Uterus (tissue), 4 donors: ENCODE results near the gene RFX2. TPM values are rescaled to one million over a fixed set of nuclear protein-coding genes. Genes with fewer than 3 reads are reported as not detected.

ENCODE experiments used
- DNase-seq, 2 donors: peaks; one replicate each; pipeline ENCODE4 v3.0.0-alpha.2; 2019 to 2020
- H3K27ac ChIP-seq, 2 donors: fragments of 200-600 bp; sonication (generic); 1 replicate in 1 of 2; 2 replicates in 1 of 2; pipeline ENCODE4 v1.5.1; 2016 to 2018
- H3K27me3 ChIP-seq, 2 donors: fragments of 200-600 bp; sonication (generic); one replicate each; pipeline ENCODE4 v1.5.1; 2018 to 2019; ENCODE audit warnings: control low read depth in 1 of 2
- H3K36me3 ChIP-seq, 2 donors: fragments of 200-600 bp; sonication (generic); one replicate each; pipeline ENCODE4 v1.5.1; 2019; ENCODE audit warnings: control low read depth in 1 of 2
- H3K4me1 ChIP-seq, 2 donors: fragments of 200-600 bp; sonication (generic); one replicate each; pipeline ENCODE4 v1.5.1; 2018 to 2019; ENCODE audit warnings: control low read depth in 1 of 2
- H3K4me3 ChIP-seq, 2 donors: fragments of 200-600 bp; sonication (generic); 1 replicate in 1 of 2; 2 replicates in 1 of 2; pipeline ENCODE4 v1.5.1; 2018 to 2019; ENCODE audit warnings: mild to moderate bottlenecking in 1 of 2
- H3K9me3 ChIP-seq, 2 donors: fragments of 200-600 bp; sonication (generic); one replicate each; pipeline ENCODE4 v1.5.1; 2019; ENCODE audit warnings: control low read depth in 1 of 2
- POLR2A ChIP-seq, 2 donors: fragments of 450-650 bp; IDR thresholded peaks; one replicate each; pipeline ENCODE4 v1.6.1; 2016; ENCODE audit warnings: antibody characterized with exemption in 2 of 2, mild to moderate bottlenecking in 1 of 2, moderate library complexity in 1 of 2
- intact Hi-C: fragments of 100-400 bp; cut with DNase I; formaldehyde crosslinking; loops from one replicate; pipeline ENCODE4 v1.15.1; 2023; ENCODE audit warnings: low total_unique reads
- total RNA-seq, 4 donors: library from RNA; depleted of rRNA in 3 of 4; stranded (reverse); fragments of >200 nt in 3 of 4; gene quantifications; one replicate each; pipeline versions ENCODE4 v1.1.0 to v1.2.4, GENCODE V29; 2014 to 2023
- TF ChIP-seq, protein P1 (sequence below), 4 experiments: fragments of 200-600 bp in 2 of 4; fragments of 450-650 bp in 2 of 4; sonication (generic) in 2 of 4; IDR thresholded peaks; one replicate each; pipeline ENCODE4 v1.5.1; 2016 to 2019; ENCODE audit warnings: antibody characterized with exemption in 4 of 4, mild to moderate bottlenecking in 2 of 4, moderate library complexity in 1 of 4
- donor health status: DM: yes; HTN: yes; CAD: no.

The RFX2 gene
- total RNA-seq, 4 donors from 2014 or later, result 10.5 to 77.9 (median 22.8) TPM

DNA sequence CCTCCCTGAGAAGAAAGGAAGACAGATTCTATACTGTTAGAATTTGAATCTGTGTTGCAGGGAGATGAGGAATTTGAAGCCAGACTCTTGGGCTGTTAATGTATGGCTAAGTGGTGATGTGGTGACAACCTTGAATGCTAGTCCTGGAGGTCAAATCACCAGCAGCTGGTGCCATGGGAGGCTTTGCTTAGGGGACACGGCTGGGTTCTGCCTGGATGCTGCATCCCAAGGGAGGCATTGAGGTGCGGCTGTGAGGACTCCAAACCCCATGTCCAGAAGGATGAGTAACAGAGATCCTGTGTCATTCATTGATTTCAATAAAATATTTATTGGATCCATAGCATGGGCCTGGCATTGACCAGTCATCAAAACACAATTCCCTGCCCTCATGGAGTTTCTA is 42.3 kb downstream of the RFX2 start:
- Histone ChIP-seq H3K27ac (peak overlapping the region; percentile 87 to 95), H3K4me1 (peaks cover 16 to 32% of the 10 kb centered on the region in 2 donors), H3K27me3 (no peaks in the 10 kb centered on the region), H3K4me3 (no peak overlapping the region), H3K36me3 (no peaks in the 10 kb centered on the region), H3K9me3 (no peaks in the 10 kb centered on the region)
- TF ChIP-seq, protein P1, sequence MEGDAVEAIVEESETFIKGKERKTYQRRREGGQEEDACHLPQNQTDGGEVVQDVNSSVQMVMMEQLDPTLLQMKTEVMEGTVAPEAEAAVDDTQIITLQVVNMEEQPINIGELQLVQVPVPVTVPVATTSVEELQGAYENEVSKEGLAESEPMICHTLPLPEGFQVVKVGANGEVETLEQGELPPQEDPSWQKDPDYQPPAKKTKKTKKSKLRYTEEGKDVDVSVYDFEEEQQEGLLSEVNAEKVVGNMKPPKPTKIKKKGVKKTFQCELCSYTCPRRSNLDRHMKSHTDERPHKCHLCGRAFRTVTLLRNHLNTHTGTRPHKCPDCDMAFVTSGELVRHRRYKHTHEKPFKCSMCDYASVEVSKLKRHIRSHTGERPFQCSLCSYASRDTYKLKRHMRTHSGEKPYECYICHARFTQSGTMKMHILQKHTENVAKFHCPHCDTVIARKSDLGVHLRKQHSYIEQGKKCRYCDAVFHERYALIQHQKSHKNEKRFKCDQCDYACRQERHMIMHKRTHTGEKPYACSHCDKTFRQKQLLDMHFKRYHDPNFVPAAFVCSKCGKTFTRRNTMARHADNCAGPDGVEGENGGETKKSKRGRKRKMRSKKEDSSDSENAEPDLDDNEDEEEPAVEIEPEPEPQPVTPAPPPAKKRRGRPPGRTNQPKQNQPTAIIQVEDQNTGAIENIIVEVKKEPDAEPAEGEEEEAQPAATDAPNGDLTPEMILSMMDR (IDR thresholded peaks at IDR 0.05), result no peak
- TF ChIP-seq POLR2A (IDR thresholded peaks at IDR 0.05), result no peak
- intact Hi-C loops, result no loop called here
- no peak for DNase-seq

DNA sequence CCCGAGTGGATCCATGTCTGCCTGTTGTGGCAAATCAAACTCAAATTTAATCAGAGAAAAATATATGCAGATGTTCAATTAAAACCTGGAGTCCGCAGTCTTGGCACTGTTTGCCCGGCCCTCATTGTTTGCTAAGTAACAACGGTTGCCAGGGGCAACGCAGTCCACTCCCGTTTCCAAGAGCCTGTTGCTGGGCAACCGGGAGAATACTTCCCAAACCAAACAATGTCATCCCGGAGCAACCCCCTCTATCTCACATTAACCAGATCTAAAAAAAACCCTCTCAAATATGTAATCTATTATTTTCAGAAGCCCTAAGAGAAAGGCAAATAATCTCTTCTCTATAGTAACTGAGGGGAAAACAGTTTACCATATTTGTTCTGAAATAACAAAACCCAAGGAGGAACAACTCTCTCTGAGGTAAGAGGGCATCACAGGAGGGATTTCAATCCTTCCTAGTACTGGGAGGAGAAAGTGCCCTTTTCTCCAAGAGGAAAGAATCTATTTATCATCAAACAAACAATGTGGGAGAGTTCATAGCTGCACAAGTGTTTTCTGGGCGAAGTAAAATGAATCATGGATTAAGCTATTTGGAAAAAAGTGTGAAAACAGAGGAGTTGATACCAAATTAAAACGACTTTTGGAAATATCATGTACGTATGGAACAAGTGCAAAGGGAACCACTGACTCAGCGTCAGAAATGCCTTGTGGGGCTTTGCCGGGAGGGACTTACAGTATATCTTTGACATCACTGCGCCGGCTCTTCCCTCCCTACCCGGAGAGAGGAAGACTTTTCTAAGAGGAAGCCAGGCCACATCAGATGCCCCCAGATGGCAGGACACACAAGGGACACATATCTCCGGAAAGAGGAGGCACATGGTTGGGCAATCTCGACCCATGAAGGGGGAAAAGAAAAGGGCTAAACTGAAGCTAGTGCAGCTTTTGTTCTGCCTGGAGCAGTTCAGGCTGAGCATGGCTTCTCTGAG is 43.3 kb downstream of the RFX2 start:
- intact Hi-C loops, result no loop called here
- Histone ChIP-seq H3K9me3 (no peaks in the 10 kb centered on the region), H3K4me1 (peaks cover 21 to 32% of the 10 kb centered on the region in 2 donors), H3K27me3 (no peaks in the 10 kb centered on the region), H3K27ac (peak overlapping the region; percentile 87 to 95), H3K36me3 (no peaks in the 10 kb centered on the region), H3K4me3 (no peak overlapping the region)
- TF ChIP-seq POLR2A (IDR thresholded peaks at IDR 0.05), result peak; percentile 25 to 32
- TF ChIP-seq, protein P1 (IDR thresholded peaks at IDR 0.05), result no peak
- DNase-seq, result peak; percentile 94 to 96

DNA sequence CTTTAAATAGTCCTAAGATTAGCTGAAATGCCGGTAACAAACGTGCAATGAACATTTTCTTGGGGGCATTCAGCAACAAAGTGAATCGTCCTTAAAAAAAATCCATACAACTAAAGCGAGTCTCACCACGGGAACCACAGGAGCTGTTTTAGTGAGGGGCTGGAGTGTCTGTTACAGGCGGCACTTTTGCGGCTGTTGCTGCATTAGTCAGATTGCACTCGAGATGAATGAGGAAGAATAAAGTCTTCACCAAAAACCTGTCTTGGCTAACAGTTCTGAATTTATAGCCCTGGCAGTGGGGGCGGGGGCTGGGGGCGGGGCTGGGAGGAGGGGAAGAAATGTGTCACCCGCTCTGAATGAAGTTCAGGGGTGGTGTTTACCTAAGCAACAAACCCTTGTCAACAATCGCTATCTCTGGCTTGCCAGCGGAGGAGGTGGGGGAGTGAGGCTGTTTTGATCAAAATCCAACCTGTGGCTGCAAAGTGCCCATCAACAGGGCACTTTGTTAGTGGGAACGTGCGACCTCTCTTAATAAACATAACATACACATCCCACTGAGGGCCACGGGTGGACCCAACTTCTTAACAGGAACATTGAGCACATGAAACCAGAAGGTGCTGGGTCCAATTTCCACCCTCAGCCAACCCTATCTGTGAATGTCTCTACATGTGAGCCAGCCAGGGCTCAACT is 44.5 kb downstream of the RFX2 start:
- H3K4me1 ChIP-seq, result peaks cover 30 to 38% of the 10 kb centered on the region in 2 donors
- H3K36me3 ChIP-seq, result no peaks in the 10 kb centered on the region
- DNase-seq, result peak; percentile 65 to 83
- peak overlapping the region; percentile 87 to 95 for H3K27ac ChIP-seq
- no peak for TF ChIP-seq POLR2A (IDR thresholded peaks at IDR 0.05)
- TF ChIP-seq, protein P1 (IDR thresholded peaks at IDR 0.05), result no peak
- no peak overlapping the region for H3K4me3 ChIP-seq
- H3K9me3 ChIP-seq, result no peaks in the 10 kb centered on the region
- intact Hi-C loops, result no loop called here
- no peaks in the 10 kb centered on the region for H3K27me3 ChIP-seq

DNA sequence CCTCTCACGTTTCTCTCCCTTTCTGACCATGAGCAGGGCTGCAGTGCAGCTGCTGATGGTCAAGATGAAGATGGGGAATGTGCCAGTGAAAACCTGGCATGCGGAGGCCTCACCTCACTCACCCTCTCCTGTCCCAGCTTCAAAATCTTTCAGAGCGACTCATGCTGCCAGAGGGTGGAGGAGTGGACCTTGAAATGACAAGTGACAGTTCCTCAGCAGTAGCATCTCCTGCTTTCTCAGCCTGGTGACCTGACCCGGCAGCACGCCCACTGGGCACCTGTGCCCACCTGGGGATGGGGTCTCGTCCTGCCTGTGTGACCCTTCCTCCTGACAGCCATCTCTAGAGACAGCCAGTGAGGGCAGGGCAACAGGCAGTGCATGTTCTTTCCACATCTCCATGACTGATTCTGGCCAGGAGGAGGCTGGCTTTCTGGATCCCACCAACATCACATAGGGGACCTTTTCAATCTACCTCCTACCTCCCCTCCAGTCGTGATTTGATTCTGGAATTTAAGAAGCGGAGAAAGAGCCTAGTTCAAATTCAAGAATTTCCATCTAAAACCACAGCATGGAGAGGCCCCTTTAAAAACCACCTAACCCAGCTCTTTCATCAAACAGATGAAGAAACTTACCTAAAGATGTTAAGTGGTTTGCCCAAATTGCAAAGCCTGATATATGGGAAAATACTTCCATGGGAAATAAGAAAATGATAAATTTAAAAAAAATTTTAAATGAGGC is 45.8 kb downstream of the RFX2 start:
- Histone ChIP-seq H3K9me3 (no peaks in the 10 kb centered on the region), H3K27ac (peak overlapping the region; percentile 87 to 95), H3K36me3 (no peaks in the 10 kb centered on the region), H3K27me3 (no peaks in the 10 kb centered on the region), H3K4me1 (peaks cover 39 to 49% of the 10 kb centered on the region in 2 donors), H3K4me3 (no peak overlapping the region)
- DNase-seq, result peak; percentile 16 to 25
- TF ChIP-seq POLR2A (IDR thresholded peaks at IDR 0.05), result no peak
- TF ChIP-seq, protein P1 (IDR thresholded peaks at IDR 0.05), result no peak
- intact Hi-C loops, result no loop called here
